NCI-H2196 (cell line): ENCODE measurements around the gene PERM1.
A peak's percentile ranks its signal among the peaks of the same experiment; 100 is the strongest.

Experiments used
- DNase-seq: peaks from one replicate; lab custom pipeline; 2025; ENCODE audit not compliant: unreplicated experiment; lab: John Stamatoyannopoulos, UW

Gene PERM1

GRCh38 chr1:966135-966703 lies 15.7 kb downstream of the PERM1 start, which contains the start of gene PLEKHN1:
Gene PLEKHN1 (plus strand): TSS chr1:966482. CDS start chr1:966532, 50 bp downstream.
- no peak for DNase-seq

GRCh38 chr1:965526-966134 lies 16.3 kb downstream of the PERM1 start:
- DNase-seq = no peak

GRCh38 chr1:964691-965525 lies 17.0 kb downstream of the PERM1 start:
- no peak for DNase-seq

GRCh38 chr1:963746-964525 lies 18.0 kb downstream of the PERM1 start:
- no peak for DNase-seq

GRCh38 chr1:963301-963651 lies 18.6 kb downstream of the PERM1 start:
- no peak for DNase-seq

- DNase-seq = no peak
These were observed 19.3 kb downstream of the PERM1 start for GRCh38 chr1:962381-963300.

- DNase-seq = no peak
These were observed 20.7 kb downstream of the PERM1 start for GRCh38 chr1:961132-961669.

- DNase-seq = peak; percentile 74
These were observed 21.3 kb downstream of the PERM1 start, which contains the start of gene KLHL17 for GRCh38 chr1:960363-961131. Gene KLHL17 (plus strand): TSS chr1:960584. CDS start chr1:960694, 110 bp downstream.

GRCh38 chr1:959731-960362 lies 22.0 kb downstream of the PERM1 start:
- no peak for DNase-seq

GRCh38 chr1:958823-959730 lies 22.8 kb downstream of the PERM1 start, which contains the start of gene NOC2L:
Gene NOC2L (minus strand): TSS chr1:959256. CDS start chr1:959240, 16 bp downstream.
- peak; percentile 87 for DNase-seq

GRCh38 chr1:956636-957035 lies 25.3 kb downstream of the PERM1 start:
- no peak for DNase-seq

- no peak for DNase-seq
These were observed 26.4 kb downstream of the PERM1 start for GRCh38 chr1:955474-955873.

GRCh38 chr1:954927-955326 lies 27.0 kb downstream of the PERM1 start:
- DNase-seq = no peak

- no peak for DNase-seq
These were observed 28.2 kb downstream of the PERM1 start for GRCh38 chr1:953524-954320.

GRCh38 chr1:952603-953002 lies 29.3 kb downstream of the PERM1 start:
- DNase-seq = no peak

- no peak for DNase-seq
These were observed 29.7 kb downstream of the PERM1 start for GRCh38 chr1:952201-952600.

GRCh38 chr1:951364-951763 lies 30.5 kb downstream of the PERM1 start:
- no peak for DNase-seq
